ENCODE results near the gene ADAMTS17. TPM values are rescaled to one million over a fixed set of nuclear protein-coding genes. Genes with fewer than 3 reads are reported as not detected.

ADAMTS17 gene
- total RNA-seq, 1 experiment from 2014 or later = 0.15 TPM

DNA sequence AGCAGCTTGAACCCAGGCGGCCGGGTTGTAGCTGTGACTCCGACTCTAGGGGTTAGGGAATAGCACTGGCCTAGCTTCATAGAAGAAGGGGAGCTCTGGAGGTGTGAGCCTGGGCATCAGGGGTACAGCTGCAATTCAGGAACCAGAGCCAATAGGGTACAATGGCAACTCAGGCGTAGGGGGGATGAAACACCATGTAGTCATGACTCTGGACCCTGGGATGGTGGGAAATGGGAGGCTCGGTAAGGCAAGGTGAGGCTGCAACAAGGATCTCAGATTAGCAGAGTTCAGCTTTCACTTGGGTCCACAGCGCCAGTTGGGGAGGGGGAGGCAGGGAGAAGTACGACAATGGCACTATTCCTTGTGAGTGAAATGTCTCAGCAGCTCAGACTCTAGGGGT lies 398.3 kb downstream of the ADAMTS17 start:
- Histone ChIP-seq H3K4me3 (ENCODE audit: low read depth, low read length, poor library complexity, severe bottlenecking) (no peak overlapping the region), H3K27me3 (replicated peaks; ENCODE audit: insufficient read depth, low read depth, low read length, poor library complexity) (peaks cover under 1% of the 10 kb centered on the region), H3K36me3 (ENCODE audit: insufficient read depth, low read length, poor library complexity, severe bottlenecking) (no peaks in the 10 kb centered on the region), H3K27ac (ENCODE audit: low read depth, low read length, poor library complexity, severe bottlenecking) (no peak overlapping the region), H3K4me1 (ENCODE audit: insufficient read depth, low read length, poor library complexity, severe bottlenecking) (no peaks in the 10 kb centered on the region), H3K9me3 (ENCODE audit: low read depth, low read length, poor library complexity, severe bottlenecking) (peaks cover 3% of the 10 kb centered on the region)
- intact Hi-C loops (cut with micrococcal nuclease; ENCODE audit: unreplicated experiment) = no loop called here
- TF ChIP-seq CTCF (conservative IDR thresholded peaks at IDR 0.05; ENCODE audit: low read depth, low read length) = no peak
- TF ChIP-seq EZH2 (IDR thresholded peaks at IDR 0.05; ENCODE audit: borderline replicate concordance, low read depth, low read length, poor library complexity, severe bottlenecking) = no peak
- POLR2A ChIA-PET (ENCODE audit: low non-redundant PET) = interaction anchor here (0.5 kb wide), 1 partner anchor 49 kb away, joined by 3 read pairs; no protein-coding TSS in a partner anchor
- no TSS peak for BruUV-seq (replicated peaks)
- CTCF ChIA-PET = no interaction called here
- DNase-seq (ENCODE audit: low spot score) = no peak

- intact Hi-C loops (cut with micrococcal nuclease; ENCODE audit: unreplicated experiment) = loop anchor here (5.0 kb wide), 1 partner anchor 404 kb away; no protein-coding TSS in a partner anchor
- ChIA-PET POLR2A (ENCODE audit: low non-redundant PET) (no interaction called here), CTCF (no interaction called here)
- no TSS peak for BruUV-seq (replicated peaks)
- DNase-seq (ENCODE audit: low spot score) = no peak
- no peak overlapping the region for H3K27ac ChIP-seq (ENCODE audit: low read depth, low read length, poor library complexity, severe bottlenecking)
- no peaks in the 10 kb centered on the region for H3K4me1 ChIP-seq (ENCODE audit: insufficient read depth, low read length, poor library complexity, severe bottlenecking)
- TF ChIP-seq CTCF (conservative IDR thresholded peaks at IDR 0.05; ENCODE audit: low read depth, low read length) (no peak), EZH2 (IDR thresholded peaks at IDR 0.05; ENCODE audit: borderline replicate concordance, low read depth, low read length, poor library complexity, severe bottlenecking) (no peak)
- H3K9me3 ChIP-seq (ENCODE audit: low read depth, low read length, poor library complexity, severe bottlenecking) = no peaks in the 10 kb centered on the region
- no peaks in the 10 kb centered on the region for H3K36me3 ChIP-seq (ENCODE audit: insufficient read depth, low read length, poor library complexity, severe bottlenecking)
- no peak overlapping the region for H3K4me3 ChIP-seq (ENCODE audit: low read depth, low read length, poor library complexity, severe bottlenecking)
- H3K27me3 ChIP-seq (replicated peaks; ENCODE audit: insufficient read depth, low read depth, low read length, poor library complexity) = peaks cover 3% of the 10 kb centered on the region
These were observed 408.9 kb downstream of the ADAMTS17 start for GRCh38 chr15:99932676-99933402.

DNA sequence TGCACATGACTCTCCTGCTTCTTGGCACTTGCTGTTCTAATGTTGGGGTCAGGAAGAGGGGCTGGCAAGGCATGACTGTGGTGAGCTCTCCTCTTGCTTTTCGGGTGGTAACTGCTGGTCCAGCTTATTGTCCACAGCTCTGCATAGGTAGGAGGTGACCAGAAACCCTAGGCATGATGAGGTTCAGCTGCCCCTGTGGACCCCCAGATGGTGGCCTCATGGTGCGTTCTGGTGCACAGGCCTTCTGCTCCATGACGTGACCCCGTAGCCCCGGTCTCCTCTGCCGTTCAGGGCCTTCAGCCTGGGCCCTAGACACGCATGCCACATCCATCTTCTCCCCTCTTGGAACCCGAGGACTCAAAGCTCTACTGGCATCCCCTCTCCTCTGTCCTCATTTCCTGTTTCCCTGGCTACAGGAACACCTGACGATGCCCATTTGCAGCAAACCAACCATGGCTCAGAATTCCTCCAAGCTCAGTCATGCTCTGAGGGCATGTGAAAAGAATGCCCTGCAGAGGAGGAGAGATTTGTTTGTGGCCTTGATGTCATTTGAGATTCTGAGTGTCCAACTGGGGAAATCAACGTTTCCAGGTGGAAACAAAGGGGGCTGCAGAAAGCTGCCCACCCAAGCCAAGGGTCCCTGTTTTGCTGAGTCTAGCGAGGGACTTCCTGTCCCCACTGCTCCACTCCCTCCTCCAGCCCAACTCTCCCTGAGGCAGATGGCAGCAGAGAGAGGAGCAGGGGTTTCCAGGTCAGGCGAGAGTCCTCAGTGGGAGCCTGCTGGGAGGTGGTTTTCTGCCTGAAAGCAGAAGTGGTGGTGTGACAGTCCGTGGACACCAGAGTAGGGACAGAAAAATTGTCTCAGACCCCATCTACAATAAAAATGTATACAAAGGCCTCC lies 409.8 kb downstream of the ADAMTS17 start:
- intact Hi-C loops (cut with micrococcal nuclease; ENCODE audit: unreplicated experiment) = loop anchor here (5.0 kb wide), 1 partner anchor 405 kb away; no protein-coding TSS in a partner anchor
- Histone ChIP-seq H3K36me3 (ENCODE audit: insufficient read depth, low read length, poor library complexity, severe bottlenecking) (no peaks in the 10 kb centered on the region), H3K27ac (ENCODE audit: low read depth, low read length, poor library complexity, severe bottlenecking) (no peak overlapping the region), H3K4me3 (ENCODE audit: low read depth, low read length, poor library complexity, severe bottlenecking) (no peak overlapping the region), H3K27me3 (replicated peaks; ENCODE audit: insufficient read depth, low read depth, low read length, poor library complexity) (peaks cover 3% of the 10 kb centered on the region), H3K4me1 (ENCODE audit: insufficient read depth, low read length, poor library complexity, severe bottlenecking) (no peaks in the 10 kb centered on the region), H3K9me3 (ENCODE audit: low read depth, low read length, poor library complexity, severe bottlenecking) (no peaks in the 10 kb centered on the region)
- POLR2A ChIA-PET (ENCODE audit: low non-redundant PET) = no interaction called here
- CTCF ChIA-PET = no interaction called here
- TF ChIP-seq CTCF (conservative IDR thresholded peaks at IDR 0.05; ENCODE audit: low read depth, low read length) (no peak), EZH2 (IDR thresholded peaks at IDR 0.05; ENCODE audit: borderline replicate concordance, low read depth, low read length, poor library complexity, severe bottlenecking) (no peak)
- BruUV-seq (replicated peaks) = no TSS peak
- no peak for DNase-seq (ENCODE audit: low spot score)
